H1 (cell line): ENCODE measurements around the gene MEA1.

Experiments
- EP300 ChIP-seq, 2 experiments: IDR thresholded peaks; 1 replicate in 1 of 2; 2 replicates in 1 of 2; pipeline ENCODE4 v1.6.1; 2011 to 2012; ENCODE audit warnings: low read depth in 2 of 2, low read length in 2 of 2, mild to moderate bottlenecking in 2 of 2, borderline replicate concordance in 1 of 2, inconsistent platforms in 1 of 2, moderate library complexity in 1 of 2
- TF ChIP-seq, protein P1 (sequence below): IDR thresholded peaks from 2 replicates; pipeline ENCODE4 v1.6.1; 2012; ENCODE audit warnings: inconsistent platforms

DNA sequence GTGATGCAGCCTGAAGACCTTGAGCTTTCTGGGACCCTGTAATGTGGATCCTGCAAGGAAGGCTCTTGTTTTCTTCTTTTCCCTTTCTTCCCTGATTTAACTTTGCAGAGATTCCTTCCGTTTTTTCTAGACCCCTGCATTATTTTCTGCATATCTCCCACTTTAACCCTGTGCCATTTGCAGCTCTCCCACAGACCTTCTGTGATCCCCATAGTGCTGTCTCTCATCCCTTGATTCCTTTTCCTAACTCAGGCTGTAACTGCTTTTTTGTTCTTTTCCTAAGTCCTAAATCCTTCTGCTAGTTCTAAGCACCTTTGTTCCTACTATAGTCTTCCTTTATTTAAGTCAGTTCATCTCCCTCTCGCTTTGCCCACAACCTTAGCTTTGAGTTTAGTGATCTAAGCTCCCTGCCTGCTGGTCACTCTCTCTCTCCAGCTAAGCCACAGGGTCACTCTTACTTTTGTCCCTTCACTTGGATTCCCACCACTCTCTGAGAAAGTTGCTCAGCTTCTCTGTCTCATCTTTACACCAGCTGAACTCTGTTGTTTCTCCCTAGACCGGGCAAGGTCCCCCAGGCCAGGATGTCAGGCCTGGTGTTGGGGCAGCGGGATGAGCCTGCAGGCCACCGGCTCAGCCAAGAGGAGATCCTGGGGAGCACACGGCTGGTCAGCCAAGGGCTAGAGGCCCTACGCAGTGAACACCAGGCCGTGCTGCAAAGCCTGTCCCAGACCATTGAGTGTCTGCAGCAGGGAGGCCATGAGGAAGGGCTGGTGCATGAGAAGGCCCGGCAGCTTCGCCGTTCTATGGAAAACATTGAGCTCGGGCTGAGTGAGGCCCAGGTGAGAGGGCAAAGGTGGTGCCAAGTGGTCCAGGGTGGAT, 47.2 kb upstream of the MEA1 start:
- no peak for TF ChIP-seq EP300 (IDR thresholded peaks at IDR 0.05; ENCODE audit: borderline replicate concordance in 1 of 2, low read depth in 2 of 2, low read length in 2 of 2)
- TF ChIP-seq, protein P1, sequence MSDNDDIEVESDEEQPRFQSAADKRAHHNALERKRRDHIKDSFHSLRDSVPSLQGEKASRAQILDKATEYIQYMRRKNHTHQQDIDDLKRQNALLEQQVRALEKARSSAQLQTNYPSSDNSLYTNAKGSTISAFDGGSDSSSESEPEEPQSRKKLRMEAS = no peak
